KMS-11 (cell line): Measurements from ENCODE around the gene ZNF473.

ENCODE experiments used
- H2AFZ ChIP-seq: fragments of 200-600 bp; sonication (generic); 2 replicates; pipeline ENCODE4 v1.6.1; 2016; ENCODE audit warnings: antibody characterized with exemption, mixed run types, low read depth
- H3K27ac ChIP-seq: fragments of 200-600 bp; sonication (generic); 2 replicates; pipeline ENCODE4 v1.6.1; 2016; ENCODE audit warnings: mild to moderate bottlenecking, mixed run types
- H3K27me3 ChIP-seq: fragments of 200-600 bp; sonication (generic); 2 replicates; pipeline ENCODE4 v1.6.1; 2017; ENCODE audit warnings: mild to moderate bottlenecking, low read depth, mixed run types, moderate library complexity; ENCODE audit not compliant: insufficient read depth
- H3K36me3 ChIP-seq: fragments of 200-600 bp; sonication (generic); 2 replicates; pipeline ENCODE4 v1.6.1; 2017; ENCODE audit warnings: mild to moderate bottlenecking, mixed run types; ENCODE audit not compliant: insufficient read depth
- H3K4me1 ChIP-seq: fragments of 200-600 bp; sonication (generic); 2 replicates; pipeline ENCODE4 v1.6.1; 2016; ENCODE audit warnings: mild to moderate bottlenecking, low read depth, mixed run types; ENCODE audit not compliant: poor library complexity, severe bottlenecking
- H3K4me2 ChIP-seq: fragments of 200-600 bp; sonication (generic); 2 replicates; pipeline ENCODE4 v1.7.0; 2016; ENCODE audit warnings: mild to moderate bottlenecking, mixed run types
- H3K4me3 ChIP-seq: fragments of 200-600 bp; sonication (generic); IDR thresholded peaks from 2 replicates; pipeline ENCODE4 v1.6.1; 2017; ENCODE audit warnings: low read depth, low read length, mixed read lengths; ENCODE audit not compliant: insufficient read depth
- H3K79me2 ChIP-seq: fragments of 200-600 bp; sonication (generic); 2 replicates; pipeline ENCODE4 v1.6.1; 2016; ENCODE audit warnings: low read depth, mixed run types; ENCODE audit not compliant: insufficient read depth
- H3K9ac ChIP-seq: fragments of 200-600 bp; sonication (generic); 2 replicates; pipeline ENCODE4 v1.6.1; 2016; ENCODE audit warnings: mild to moderate bottlenecking, mixed run types
- H4K20me1 ChIP-seq: fragments of 200-600 bp; sonication (generic); 2 replicates; pipeline ENCODE4 v1.6.1; 2016; ENCODE audit warnings: mild to moderate bottlenecking, mixed run types; ENCODE audit not compliant: insufficient read depth
- CTCF ChIP-seq: fragments of 200-600 bp; sonication (generic); conservative IDR thresholded peaks from 2 replicates; pipeline ENCODE4 v1.6.1; 2017; ENCODE audit warnings: low read depth, mild to moderate bottlenecking, antibody characterized with exemption, low read length, moderate library complexity, mixed read lengths

The ZNF473 gene

GRCh38 chr19:50024719-50025021 lies 1.1 kb upstream of the ZNF473 start:
- H2AFZ ChIP-seq = peak overlapping the region; percentile 70; the same call in 1 of the 2 replicates
- H3K27me3 ChIP-seq = no peaks in the 10 kb centered on the region
- peak overlapping the region; percentile 37 for H3K27ac ChIP-seq
- peak overlapping the region; percentile 91 for H3K4me2 ChIP-seq
- no peak overlapping the region for H3K4me3 ChIP-seq
- peak overlapping the region; percentile 51; the same call in 1 of the 2 replicates for H3K9ac ChIP-seq
- H3K36me3 ChIP-seq = no peaks in the 10 kb centered on the region
- H3K79me2 ChIP-seq = peaks cover 40% of the 10 kb centered on the region
- no peaks in the 10 kb centered on the region for H4K20me1 ChIP-seq
- H3K4me1 ChIP-seq = peaks cover 15% of the 10 kb centered on the region
- no peak for TF ChIP-seq CTCF

GRCh38 chr19:50025022-50025793 lies 597 bp upstream of the ZNF473 start, which contains the start of gene VRK3:
VRK3 (minus strand) TSS chr19:50025372; CDS start chr19:50016162, 9,210 bp downstream.
- TF ChIP-seq CTCF = no peak
- Histone ChIP-seq H3K9ac (peak within 1 kb of the TSS; percentile 51; the same call in 1 of the 2 replicates), H2AFZ (peak within 1 kb of the TSS; percentile 70), H3K27me3 (no peaks in the 10 kb centered on the region), H3K79me2 (peaks cover 40% of the 10 kb centered on the region), H3K27ac (peak within 1 kb of the TSS; percentile 41), H3K4me2 (peak within 1 kb of the TSS; percentile 91), H3K36me3 (no peaks in the 10 kb centered on the region), H4K20me1 (no peaks in the 10 kb centered on the region), H3K4me3 (no peak within 1 kb of the TSS), H3K4me1 (peaks cover 15% of the 10 kb centered on the region)

- no peaks in the 10 kb centered on the region for H4K20me1 ChIP-seq
- H3K36me3 ChIP-seq = 0 out of 2 replicates have a peak, but pooled peaks cover under 1% of the 10 kb centered on the region
- H3K4me1 ChIP-seq = peaks cover 15% of the 10 kb centered on the region
- H3K4me3 ChIP-seq = no peak overlapping the region
- peaks cover 40% of the 10 kb centered on the region for H3K79me2 ChIP-seq
- H2AFZ ChIP-seq = no peak overlapping the region
- no peak for TF ChIP-seq CTCF
- peak overlapping the region; percentile 58; the same call in 1 of the 2 replicates for H3K4me2 ChIP-seq
- no peaks in the 10 kb centered on the region for H3K27me3 ChIP-seq
- no peak overlapping the region for H3K27ac ChIP-seq
- H3K9ac ChIP-seq = no peak overlapping the region
These were observed 723 bp downstream of the ZNF473 start for GRCh38 chr19:50026550-50026906.

GRCh38 chr19:50030225-50030624 lies 4.4 kb downstream of the ZNF473 start:
- no peak overlapping the region for H3K27ac ChIP-seq
- no peak overlapping the region for H2AFZ ChIP-seq
- no peak overlapping the region for H3K4me3 ChIP-seq
- no peak overlapping the region for H3K9ac ChIP-seq
- H3K79me2 ChIP-seq = peaks cover 18% of the 10 kb centered on the region; the same call in 1 of the 2 replicates
- H3K36me3 ChIP-seq = peaks cover 13% of the 10 kb centered on the region; the same call in 1 of the 2 replicates
- no peak for TF ChIP-seq CTCF
- peaks cover 9% of the 10 kb centered on the region for H3K4me1 ChIP-seq
- no peak overlapping the region for H3K4me2 ChIP-seq
- H4K20me1 ChIP-seq = no peaks in the 10 kb centered on the region
- no peaks in the 10 kb centered on the region for H3K27me3 ChIP-seq
